K562 (cell line): ENCODE results near the gene PASD1. TPM values are rescaled to one million over a fixed set of nuclear protein-coding genes. Genes with fewer than 3 reads are reported as not detected.

Experiments used
- ATAC-seq: fragments of 200-7000 bp; cut with Tn5 transposase; 3 replicates; pipeline ENCODE4 v1.9.1; 2020; ENCODE audit warnings: moderate library complexity
- BruUV-seq: library from RNA; stranded (reverse); fragments of 400-500 nt; replicated peaks from 2 replicates; lab custom pipeline; 2021; lab: Mats Ljungman, UMichigan
- CTCF ChIA-PET: fragments of 300-600 bp; formaldehyde crosslinking; extraction: SDS; loops from one replicate; lab custom pipeline; 2021; ENCODE audit warnings: low intra/inter-chr PET ratio; lab: Yijun Ruan, JAX
- POLR2A ChIA-PET: fragments of 300-600, 350-650 bp; sonication (Branson Sonifier 250); formaldehyde crosslinking; extraction: SDS; loops from one replicate; lab custom pipeline; 2021; ENCODE audit warnings: antibody characterized with exemption, inconsistent platforms; lab: Yijun Ruan, JAX
- DNase-seq, 4 experiments: peaks; one replicate each; pipeline versions ENCODE4 v3.0.0 to v3.0.0-alpha.2; 2011 to 2018; ENCODE audit warnings: low spot score in 3 of 4, mixed read lengths in 3 of 4; ENCODE audit errors: extremely low read depth in 1 of 4
- FAIRE-seq: peaks from 2 replicates; lab custom pipeline; 2011; peaks lifted over from hg19 to GRCh38; lab: Jason Lieb, UNC
- H2AFZ ChIP-seq: 2 replicates; pipeline ENCODE4 v1.6.0; 2011; ENCODE audit warnings: low read depth, low read length, control low read depth, inconsistent platforms
- H3K27ac ChIP-seq: fragments of 200-600 bp; 3 replicates; pipeline ENCODE4 v1.8.0; 2011; ENCODE audit warnings: low read depth, mild to moderate bottlenecking, control low read depth, inconsistent platforms, low read length, moderate library complexity, mixed read lengths; ENCODE audit errors: extremely low read depth
- H3K27me3 ChIP-seq, 2 experiments: fragments of 300-600 bp in 1 of 2; 2 replicates in 1 of 2; 3 replicates in 1 of 2; pipeline versions ENCODE4 v1.6.0 to v1.8.0; 2011; ENCODE audit warnings: inconsistent platforms in 2 of 2, low read length in 2 of 2, mild to moderate bottlenecking in 1 of 2, mixed read lengths in 1 of 2, moderate library complexity in 1 of 2; ENCODE audit not compliant: control insufficient read depth in 2 of 2, insufficient read depth in 2 of 2
- H3K36me3 ChIP-seq: fragments of 300-600 bp; 3 replicates; pipeline ENCODE4 v1.8.0; 2011; ENCODE audit warnings: mild to moderate bottlenecking, low read length, inconsistent platforms; ENCODE audit not compliant: control insufficient read depth, insufficient read depth
- H3K4me1 ChIP-seq, 2 experiments: fragments of 200-600 bp in 1 of 2; replicated peaks in 1 of 2; 2 replicates in 1 of 2; 3 replicates in 1 of 2; pipeline versions ENCODE4 v1.5.1 to v1.8.0; 2011; ENCODE audit warnings: inconsistent platforms in 2 of 2, low read length in 2 of 2, mild to moderate bottlenecking in 1 of 2, mixed read lengths in 1 of 2, moderate library complexity in 1 of 2; ENCODE audit not compliant: control insufficient read depth in 2 of 2, insufficient read depth in 2 of 2
- H3K4me2 ChIP-seq: 2 replicates; pipeline ENCODE4 v1.6.1; 2011; ENCODE audit warnings: low read length, control low read depth, inconsistent platforms, mixed read lengths; ENCODE audit not compliant: insufficient read depth
- H3K4me3 ChIP-seq: fragments of 200-600 bp; sonication (generic), shearing (Covaris generic); 2 replicates; pipeline ENCODE4 v1.5.1; 2016; ENCODE audit warnings: control low read depth, inconsistent platforms
- H3K79me2 ChIP-seq: fragments of 200-600 bp; 3 replicates; pipeline ENCODE4 v1.8.0; 2011; ENCODE audit warnings: low read length, inconsistent platforms; ENCODE audit not compliant: control insufficient read depth, insufficient read depth
- H3K9ac ChIP-seq, 2 experiments: 2 replicates each; pipeline versions ENCODE4 v1.6.0 to v1.6.1; 2011; ENCODE audit warnings: low read depth in 2 of 2, low read length in 2 of 2, control low read depth in 1 of 2, inconsistent platforms in 1 of 2, mild to moderate bottlenecking in 1 of 2, mixed read lengths in 1 of 2; ENCODE audit not compliant: insufficient read depth in 1 of 2
- H3K9me1 ChIP-seq: one replicate; pipeline ENCODE4 v1.6.0; 2011; ENCODE audit warnings: inconsistent platforms, mild to moderate bottlenecking, low read length, moderate library complexity; ENCODE audit not compliant: control insufficient read depth, insufficient read depth
- H3K9me3 ChIP-seq: replicated peaks from 2 replicates; pipeline ENCODE4 v1.5.1; 2011; ENCODE audit warnings: low read depth, low read length, inconsistent platforms; ENCODE audit not compliant: control insufficient read depth, insufficient read depth
- H4K20me1 ChIP-seq: replicated peaks from 2 replicates; pipeline ENCODE4 v1.6.1; 2011; ENCODE audit warnings: low read length, inconsistent platforms, mixed read lengths; ENCODE audit not compliant: control insufficient read depth, insufficient read depth
- C11orf30 ChIP-seq: fragments of 450-650 bp; IDR thresholded peaks from 2 replicates; pipeline ENCODE4 v1.6.1; 2016; ENCODE audit warnings: low read depth, mild to moderate bottlenecking
- MAFF ChIP-seq: IDR thresholded peaks from 2 replicates; pipeline ENCODE4 v1.6.1; 2012; ENCODE audit warnings: low read length, improper control_type of control experiment
- MAFG ChIP-seq: fragments of 450-650 bp; conservative IDR thresholded peaks from 2 replicates; pipeline ENCODE4 v1.6.1; 2016; ENCODE audit warnings: missing genetic modification characterization, missing compliant biosample characterization
- MAFK ChIP-seq: IDR thresholded peaks from 2 replicates; pipeline ENCODE4 v1.6.1; 2011; ENCODE audit warnings: low read length, improper control_type of control experiment
- NFE2 ChIP-seq: IDR thresholded peaks from 2 replicates; pipeline ENCODE4 v1.6.1; 2014; ENCODE audit warnings: antibody characterized with exemption, low read depth
- RBM22 ChIP-seq: fragments of 200-400 bp; formaldehyde crosslinking; IDR thresholded peaks from 2 replicates; pipeline ENCODE4 v1.6.1; 2018; ENCODE audit warnings: low read length, low read depth; ENCODE audit not compliant: poor library complexity, severe bottlenecking
- RHOXF2B ChIP-seq: fragments of 250-450 bp; sonication (Bioruptor Pico); conservative IDR thresholded peaks from 2 replicates; pipeline ENCODE4 v1.5.1; 2021
- SP1 ChIP-seq: sonication (generic); formaldehyde crosslinking; IDR thresholded peaks from 2 replicates; pipeline ENCODE4 v1.8.1; 2022; ENCODE audit warnings: mild to moderate bottlenecking, missing genetic modification reagents
- ZNF316 ChIP-seq: fragments of 450-650 bp; IDR thresholded peaks from 2 replicates; pipeline ENCODE4 v1.6.1; 2016
- ZNF324 ChIP-seq: fragments of 250-450 bp; sonication (Bioruptor Pico); IDR thresholded peaks from 2 replicates; pipeline ENCODE4 v1.4.0; 2020; ENCODE audit warnings: mild to moderate bottlenecking
- ZNF717 ChIP-seq: fragments of 250-450 bp; sonication (Bioruptor Pico); IDR thresholded peaks from 2 replicates; pipeline ENCODE4 v1.5.0; 2021
- WGBS: fragments of 100-300 bp; shearing (Covaris generic); methylation state at CpG from one replicate; pipeline ENCODE4 v1.1.6; 2016; ENCODE audit warnings: low coverage, mixed read lengths; ENCODE audit not compliant: insufficient coverage; ENCODE audit errors: missing lambda C conversion rate; 5-methylcytosine and 5-hydroxymethylcytosine counted together
- in situ Hi-C: fragments of 300-500 bp; cut with MboI; formaldehyde crosslinking; loops from 4 replicates; pipeline ENCODE4 v1.15.0; 2018; ENCODE audit warnings: inconsistent platforms, mixed read lengths
- intact Hi-C: fragments of 100-400 bp; cut with micrococcal nuclease; formaldehyde crosslinking; loops from 2 replicates; pipeline ENCODE4 v1.14.2; 2022
- polyA plus RNA-seq, 8 experiments: library from polyadenylated mRNA; depleted of rRNA in 4 of 8; stranded (reverse) in 5 of 8; unstranded in 3 of 8; fragments of >200 nt; fragmentation: Nextera tagmentation in 2 of 8; fragmentation: Illumina TruSeq in 1 of 8; extraction: Ambion mirVana in 2 of 8; extraction: Trizol in 1 of 8; gene quantifications; 2 replicates each; pipeline versions ENCODE4 v1.2.1 to v1.2.3, GENCODE V29; 2011 to 2014; ENCODE audit warnings: inconsistent platforms in 1 of 8, missing spikeins in 1 of 8
- total RNA-seq, 7 experiments: library from RNA; depleted of rRNA in 6 of 7; stranded (reverse); fragments of >200 nt in 6 of 7; fragmentation: Illumina TruSeq in 2 of 7; extraction: Trizol in 2 of 7; gene quantifications; 2 replicates each; pipeline versions ENCODE4 v1.2.1 to v1.2.3, GENCODE V29; 2011 to 2021; ENCODE audit warnings: low replicate concordance in 1 of 7

The PASD1 gene
- total and polyA plus RNA-seq, 9 of the 15 experiments (the other 6 are each of a cell fraction or from before 2014, with no cell fraction given): 1.7 to 12.8 (median 9.6) TPM

DNA sequence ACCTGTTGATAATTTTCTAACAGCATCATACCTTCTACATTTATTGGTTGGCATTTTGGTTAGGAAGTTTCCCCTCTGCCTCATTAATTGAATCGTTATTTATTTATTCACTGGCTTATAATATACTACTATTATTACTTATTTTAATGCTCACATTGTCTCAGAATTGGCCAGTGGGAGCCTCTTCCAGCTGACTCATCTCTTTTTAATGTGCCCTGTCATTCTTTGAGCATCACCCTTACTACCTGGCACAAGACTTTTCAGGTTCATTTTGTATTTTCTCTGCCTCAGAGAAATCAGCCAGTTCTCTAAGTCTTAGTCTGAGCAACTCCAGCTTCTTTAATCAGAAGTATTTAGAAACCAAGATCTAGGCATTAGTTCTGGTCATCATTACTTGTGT is 71.5 kb downstream of the PASD1 start:
- in situ Hi-C loops (no loop called here), intact Hi-C loops (no loop called here)
- TF ChIP-seq SP1 (CRISPR knock-in tag): no peak
- peak; percentile 79 for TF ChIP-seq C11orf30
- TF ChIP-seq MAFF: peak; percentile 53
- TF ChIP-seq ZNF324 (CRISPR knock-in tag): no peak
- TF ChIP-seq ZNF717 (CRISPR knock-in tag): no peak
- no peak for TF ChIP-seq RBM22
- peak; percentile 51; the same call in 1 of the 2 replicates for TF ChIP-seq MAFK
- peak; percentile 72 for TF ChIP-seq MAFG
- no peak for TF ChIP-seq RHOXF2B (CRISPR knock-in tag)
- TF ChIP-seq NFE2: 0 out of 2 replicates have a peak, but pooled peaks have one; percentile 29
- peak; percentile 87 for TF ChIP-seq ZNF316
- DNase-seq (no peak), FAIRE-seq (no peak), ATAC-seq (no peak)
- POLR2A ChIA-PET: no interaction called here
- Histone ChIP-seq H3K4me1 (peaks cover 8 to 12% of the 10 kb centered on the region in 2 experiments; a peak in 3 of 5 replicates), H3K9ac (no peak overlapping the region), H4K20me1 (no peaks in the 10 kb centered on the region), H3K4me3 (no peak overlapping the region), H2AFZ (no peak overlapping the region), H3K4me2 (no peak overlapping the region), H3K9me3 (no peaks in the 10 kb centered on the region), H3K9me1 (no peaks in the 10 kb centered on the region), H3K36me3 (no peaks in the 10 kb centered on the region), H3K79me2 (no peaks in the 10 kb centered on the region), H3K27ac (no peak overlapping the region), H3K27me3 (no peaks in the 10 kb centered on the region)
- CTCF ChIA-PET: no interaction called here
- 8% methylated on average over 1 of the region's 1 CpG for WGBS
- no TSS peak for BruUV-seq
